Activated CD8-positive, alpha-beta memory T cell treated with anti-CD3 and anti-CD28 coated beads for 24 hours (primary cell): ENCODE results near the gene CASK.
A peak's percentile ranks its signal among the peaks of the same experiment; 100 is the strongest.
"Not testable (repeated sequence)": the region's sequence is repeated elsewhere in the genome, so short reads cannot be mapped to it uniquely, and the experiment has no call there.

Experiments
- DNase-seq: peaks from one replicate; pipeline ENCODE4 v3.0.0-alpha.2; 2020

Gene CASK

GRCh38 chrX:41543025-41543424 lies 380.3 kb downstream of the CASK start:
- DNase-seq: no peak

- DNase-seq: no peak
Observed at GRCh38 chrX:41542536-41542935, 380.8 kb downstream of the CASK start.

GRCh38 chrX:41542135-41542534 lies 381.2 kb downstream of the CASK start:
- DNase-seq: no peak

DNA sequence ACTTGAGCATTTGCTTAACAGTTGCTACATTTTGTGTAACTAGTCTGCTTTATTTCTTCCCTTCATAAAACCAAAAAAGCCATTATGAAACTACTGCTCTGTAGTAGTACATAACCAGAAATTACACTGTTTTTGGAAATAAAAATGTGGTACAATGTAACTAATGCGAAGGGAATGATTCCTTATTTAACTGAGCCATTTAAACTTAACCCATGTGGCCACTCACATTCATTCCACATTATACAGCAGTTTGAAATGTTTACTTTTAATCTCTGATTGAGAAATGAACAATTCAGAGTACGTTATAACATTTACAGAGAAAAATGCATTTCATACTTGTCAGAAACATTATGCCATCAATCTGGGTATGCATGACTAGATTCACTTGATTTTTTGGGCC lies 382.0 kb downstream of the CASK start:
- DNase-seq: no peak

DNA sequence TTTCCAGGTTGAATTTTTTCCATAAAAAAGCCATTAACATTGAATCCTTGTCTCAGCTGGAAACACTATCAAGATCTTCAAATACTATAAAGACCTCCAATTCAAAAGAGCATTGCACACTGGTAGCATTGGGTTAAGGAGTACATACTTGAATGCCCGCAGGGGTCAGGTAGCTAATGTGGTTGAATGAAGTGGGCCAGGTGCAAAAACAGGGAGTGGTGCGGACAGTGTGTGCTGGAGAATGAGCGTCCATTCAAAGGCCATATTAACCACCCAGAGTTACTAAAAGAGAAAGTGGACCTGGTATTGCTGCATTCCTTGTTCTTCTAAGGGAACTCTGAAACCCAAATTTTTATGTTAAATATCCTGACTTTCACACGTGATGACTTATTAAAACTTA lies 384.6 kb downstream of the CASK start:
- no peak for DNase-seq

- DNase-seq: no peak
Observed at GRCh38 chrX:41530085-41530484, 393.3 kb downstream of the CASK start.

DNA sequence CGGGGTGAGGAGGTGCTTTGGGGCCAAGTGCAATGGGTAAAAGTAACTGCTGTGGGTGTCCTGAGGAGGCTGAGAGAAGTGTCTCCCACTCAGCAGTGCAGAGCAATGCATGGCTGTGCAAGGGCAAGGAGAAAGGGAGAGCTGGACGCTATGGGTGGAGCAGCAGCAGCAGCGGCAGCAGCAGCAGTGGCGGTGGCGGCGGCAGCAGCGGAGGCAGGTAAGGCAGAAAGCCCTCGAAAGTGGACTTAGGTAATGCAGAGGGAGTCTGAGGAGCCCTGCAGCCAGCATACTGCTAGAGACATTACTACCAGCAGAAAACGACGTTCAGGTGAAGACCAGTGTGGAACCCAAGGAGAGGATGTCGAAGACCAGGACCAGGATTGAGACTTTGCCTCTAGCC lies 394.1 kb downstream of the CASK start:
- DNase-seq: no peak

DNA sequence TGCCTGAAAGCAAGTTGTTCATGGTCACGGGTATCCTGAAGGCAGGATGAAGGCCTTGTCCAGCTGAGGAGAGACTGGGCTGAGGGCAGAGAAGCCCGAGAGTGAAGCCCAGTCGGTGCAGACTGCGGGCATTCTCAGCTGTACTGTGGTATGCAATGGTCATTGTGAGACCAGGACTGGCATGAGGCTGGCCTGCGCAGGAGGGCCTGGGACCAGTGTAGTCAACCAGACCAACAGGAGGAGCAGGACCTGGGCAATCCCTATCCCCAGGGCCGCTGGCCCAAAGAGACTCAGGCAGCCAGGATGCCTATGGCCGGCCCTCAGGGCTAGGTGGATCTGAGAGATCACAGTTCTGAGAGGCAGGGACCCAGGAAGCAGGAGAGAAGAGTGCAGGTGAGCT lies 394.6 kb downstream of the CASK start:
- no peak for DNase-seq

DNA sequence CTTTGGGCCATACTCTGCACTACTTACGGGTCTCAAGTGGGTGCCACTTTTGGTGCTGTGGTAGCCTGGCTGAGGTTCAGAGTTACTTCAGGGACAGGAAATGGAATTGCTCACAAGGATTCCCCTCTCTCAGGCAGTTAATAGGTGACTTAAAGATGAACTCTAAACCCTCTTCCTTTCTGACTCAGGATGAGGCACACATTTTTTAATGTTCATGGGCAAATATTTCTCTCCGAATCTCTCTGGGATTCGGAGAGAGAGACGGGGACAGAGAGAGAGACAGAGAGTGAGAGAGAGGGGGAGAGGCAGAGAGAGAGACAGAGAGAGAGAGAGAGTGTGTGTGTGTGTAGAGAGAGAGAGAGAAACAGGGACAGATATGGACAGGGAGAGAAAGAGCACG lies 396.4 kb downstream of the CASK start:
- DNase-seq: no peak

DNA sequence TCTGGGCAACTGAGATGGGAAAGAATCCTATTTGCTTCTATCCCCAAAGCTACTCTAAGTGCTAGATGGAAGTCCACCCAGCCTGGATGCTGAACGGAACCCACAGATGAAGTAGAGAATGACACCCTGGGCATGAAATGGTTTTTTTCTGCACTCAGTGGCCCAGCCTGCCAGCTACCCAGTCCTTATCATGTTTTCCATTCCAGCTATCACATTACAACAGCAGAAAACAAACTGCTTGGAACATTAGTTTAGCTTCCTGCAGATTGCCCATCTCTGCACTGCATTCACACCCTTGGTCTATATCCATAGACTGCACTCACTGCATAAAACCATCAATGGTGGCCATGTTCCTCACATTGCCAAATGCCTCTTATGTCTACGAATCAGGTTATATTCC lies 397.1 kb downstream of the CASK start:
- no peak for DNase-seq

DNA sequence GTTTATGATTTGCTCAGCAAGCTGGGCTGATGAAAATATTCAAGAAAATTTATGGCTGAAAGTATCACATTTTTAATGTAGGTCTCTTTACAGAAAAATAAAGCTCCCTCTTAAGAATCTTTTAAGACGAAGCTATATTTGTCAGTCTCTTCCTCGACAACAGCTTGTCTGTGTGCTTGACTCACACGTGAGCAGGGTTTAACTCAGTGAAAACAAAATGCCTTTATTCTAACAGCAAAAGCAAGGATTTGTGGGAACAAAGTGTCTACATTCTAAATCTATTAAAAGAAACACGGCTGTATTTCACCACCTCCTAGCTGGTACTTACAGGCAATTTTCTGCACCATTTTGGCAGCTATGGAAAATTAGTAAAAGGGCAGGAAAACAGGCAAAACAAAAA lies 400.7 kb downstream of the CASK start:
- no peak for DNase-seq

GRCh38 chrX:41522081-41522480 lies 401.3 kb downstream of the CASK start:
- DNase-seq: no peak

DNA sequence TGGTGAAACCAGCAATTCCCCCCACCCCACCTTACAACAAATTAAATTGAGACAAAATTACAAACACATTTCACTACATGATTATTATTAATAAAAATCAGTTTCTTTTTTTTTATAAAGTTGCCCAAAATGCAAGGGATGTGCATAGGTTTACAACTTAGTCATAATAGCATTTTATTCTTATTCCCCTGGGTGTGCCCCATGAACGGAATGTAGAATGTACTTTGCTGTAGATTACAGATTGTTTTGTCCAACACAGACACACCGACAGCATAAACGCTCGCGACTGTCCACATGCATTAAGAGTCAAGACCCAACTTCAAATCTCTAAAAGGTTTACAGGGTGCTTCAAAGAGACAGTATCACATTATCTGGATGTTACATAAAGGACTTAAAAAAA lies 403.9 kb downstream of the CASK start:
- DNase-seq: no peak

GRCh38 chrX:41518841-41519220 lies 404.5 kb downstream of the CASK start:
- DNase-seq: no peak

GRCh38 chrX:41518127-41518840 lies 405.1 kb downstream of the CASK start:
- DNase-seq: peak; percentile 65

GRCh38 chrX:41516999-41517765 lies 406.2 kb downstream of the CASK start:
- DNase-seq: no peak

DNA sequence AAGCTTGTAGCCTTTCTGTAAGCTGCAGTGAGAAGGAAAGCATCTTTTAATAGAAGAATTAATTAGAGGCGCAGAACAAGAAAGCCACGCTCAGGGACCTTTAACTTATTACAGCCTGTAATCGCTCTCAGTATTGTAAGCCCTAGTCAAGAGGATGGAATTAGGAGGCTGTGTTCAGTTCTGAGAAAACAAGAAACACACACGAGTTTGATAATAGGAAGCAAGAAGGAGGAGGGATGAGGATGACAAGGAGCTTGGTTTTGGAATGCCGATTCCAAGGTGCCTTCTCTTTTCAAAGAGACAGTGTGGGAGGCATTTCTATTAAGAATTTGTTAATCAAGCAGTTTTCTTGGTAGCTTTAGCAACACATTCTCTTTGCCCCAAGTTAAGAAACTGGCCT lies 406.9 kb downstream of the CASK start:
- DNase-seq: no peak

DNA sequence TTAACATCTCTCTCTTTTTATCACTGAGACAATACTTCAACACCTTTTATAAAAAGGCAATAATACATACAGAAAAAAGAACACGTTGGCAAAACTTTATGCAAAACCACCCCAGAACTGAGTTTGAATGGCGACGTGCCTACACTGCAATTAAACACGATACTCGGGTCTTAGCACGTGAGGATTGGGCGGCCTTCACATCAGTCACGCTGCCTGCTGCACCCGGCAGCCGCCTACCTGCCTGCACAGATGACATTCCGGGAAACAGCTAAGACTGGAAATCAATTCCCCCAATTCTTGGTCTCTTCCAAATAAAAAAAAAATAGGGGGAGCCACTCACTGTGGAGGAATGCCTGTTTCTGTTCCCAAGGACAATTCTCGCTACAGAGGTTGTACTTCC lies 408.0 kb downstream of the CASK start:
- DNase-seq: no peak

DNA sequence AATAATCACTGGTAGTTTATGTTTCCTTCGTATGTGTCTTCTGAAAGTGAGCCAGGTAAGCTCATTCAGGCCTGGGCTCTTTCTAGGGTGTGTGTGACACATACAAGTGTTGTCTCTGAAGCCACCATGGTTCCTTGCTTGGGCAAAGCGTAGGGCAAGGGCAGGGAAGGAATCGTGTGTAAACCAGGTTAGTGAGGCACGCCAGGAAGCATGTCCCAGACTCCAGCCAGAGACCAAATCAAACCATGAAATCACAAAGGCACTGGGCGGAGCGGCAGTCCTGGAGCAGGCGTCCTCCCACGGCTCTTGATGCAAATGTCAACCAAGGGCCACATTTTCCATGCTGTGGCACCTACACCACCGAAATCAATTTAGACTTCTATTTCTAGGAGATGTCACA lies 409.2 kb downstream of the CASK start:
- DNase-seq: no peak

DNA sequence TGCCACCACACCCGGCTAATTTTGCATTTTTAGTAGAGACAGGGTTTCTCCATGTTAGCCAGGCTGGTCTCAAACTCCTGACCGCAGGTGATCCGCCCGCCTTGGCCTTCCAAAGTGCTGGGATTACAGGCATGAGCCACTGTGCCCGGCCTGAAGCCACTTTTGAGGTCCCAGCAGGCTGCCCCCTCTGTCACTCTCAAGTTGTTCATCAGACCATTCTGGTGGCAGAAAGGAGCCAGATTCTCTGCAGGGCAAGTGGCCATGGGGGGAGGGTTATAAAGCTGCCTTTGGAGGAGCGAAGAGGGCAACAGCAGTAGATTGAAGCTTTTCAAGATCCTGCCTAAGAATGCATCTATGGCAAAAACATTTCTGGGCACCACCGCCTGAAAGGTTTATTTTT lies 410.5 kb downstream of the CASK start:
- not testable (repeated sequence) for DNase-seq

GRCh38 chrX:41512394-41512793 lies 411.0 kb downstream of the CASK start:
- DNase-seq: no peak

- no peak for DNase-seq
Observed at GRCh38 chrX:41507919-41508318, 415.4 kb downstream of the CASK start.

GRCh38 chrX:41502004-41502403 lies 421.4 kb downstream of the CASK start:
- DNase-seq: no peak

DNA sequence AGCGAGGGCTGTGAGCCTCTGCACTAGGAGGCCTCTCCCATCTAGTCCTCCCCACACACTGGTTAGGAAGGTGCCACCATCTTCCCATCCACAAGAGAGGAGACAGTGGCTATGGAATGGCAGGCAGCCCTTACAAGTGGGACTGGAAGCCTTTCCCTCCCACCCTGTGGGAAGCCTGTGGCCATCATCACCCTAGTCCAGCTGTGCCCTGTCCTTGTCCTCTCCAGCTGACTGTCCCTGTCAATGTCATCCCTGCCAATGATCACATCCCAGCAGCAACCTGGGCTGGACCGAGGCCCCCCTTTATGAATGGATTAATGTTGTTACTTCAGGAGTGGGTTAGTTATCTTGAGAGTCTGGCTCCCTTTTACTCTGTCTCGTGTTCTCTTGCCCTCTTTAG lies 423.4 kb downstream of the CASK start:
- DNase-seq: no peak

DNA sequence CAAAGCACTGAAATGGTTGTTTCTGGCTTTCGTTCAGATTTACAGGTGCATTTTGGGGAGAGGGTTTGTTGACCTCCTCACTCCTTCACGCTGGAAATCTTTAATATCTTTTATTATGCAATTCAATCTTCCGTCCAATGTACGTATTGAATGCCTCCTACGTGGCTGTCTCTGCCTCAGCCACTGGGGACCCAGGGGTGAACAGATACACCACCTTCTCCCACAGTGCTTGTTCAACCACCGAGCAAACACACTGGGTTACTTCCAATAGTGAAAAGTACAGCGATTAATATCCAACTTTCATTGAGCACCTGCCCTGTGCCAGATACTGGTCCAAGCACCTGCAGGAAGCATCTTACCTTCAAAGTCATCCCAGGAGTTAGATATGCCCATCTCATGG lies 424.2 kb downstream of the CASK start:
- DNase-seq: no peak
